IMR-90 (cell line): ENCODE results near the gene DPH3. TPM values are rescaled to one million over a fixed set of nuclear protein-coding genes. Genes with fewer than 3 reads are reported as not detected.
A peak's percentile ranks its signal among the peaks of the same experiment; 100 is the strongest.

Experiments used
- ATAC-seq: fragments of 200-7000 bp; cut with Tn5 transposase; 2 replicates; pipeline ENCODE4 v1.9.1; 2020; ENCODE audit warnings: low read depth, mild to moderate bottlenecking, moderate library complexity
- BruUV-seq: library from RNA; stranded (reverse); fragments of 400-500 nt; replicated peaks from 2 replicates; lab custom pipeline; 2021; lab: Mats Ljungman, UMichigan
- CTCF ChIA-PET: fragments of 300-600 bp; formaldehyde crosslinking; extraction: SDS; loops from one replicate; lab custom pipeline; 2021; ENCODE audit warnings: antibody characterized with exemption; lab: Yijun Ruan, JAX
- POLR2A ChIA-PET: fragments of 300-600 bp; sonication (Branson Sonifier 250); formaldehyde crosslinking; loops from one replicate; lab custom pipeline; 2022; ENCODE audit warnings: antibody characterized with exemption; ENCODE audit not compliant: unreplicated experiment; lab: Charles Lee
- DNase-seq: peaks from one replicate; pipeline ENCODE4 v3.0.0; 2013
- H2AFZ ChIP-seq: replicated peaks from 2 replicates; pipeline ENCODE3; 2013; ENCODE audit warnings: low read length, mild to moderate bottlenecking; ENCODE audit not compliant: poor library complexity
- H2AK5ac ChIP-seq: 2 replicates; pipeline ENCODE4 v1.6.1; 2013; ENCODE audit warnings: low read depth, low read length, inconsistent platforms
- H2AK9ac ChIP-seq: replicated peaks from 2 replicates; pipeline ENCODE3; 2013; ENCODE audit warnings: mild to moderate bottlenecking, low read depth, low read length, moderate library complexity; ENCODE audit not compliant: poor library complexity
- H2BK120ac ChIP-seq: 2 replicates; pipeline ENCODE4 v1.6.1; 2013; ENCODE audit warnings: low read depth, low read length, inconsistent platforms
- H2BK15ac ChIP-seq: 3 replicates; pipeline ENCODE4 v1.6.1; 2013; ENCODE audit warnings: low read depth, low read length, inconsistent platforms
- H2BK20ac ChIP-seq: 2 replicates; pipeline ENCODE4 v1.6.1; 2013; ENCODE audit warnings: low read depth, mild to moderate bottlenecking, inconsistent platforms, low read length, moderate library complexity
- H2BK5ac ChIP-seq: 2 replicates; pipeline ENCODE4 v1.6.1; 2013; ENCODE audit warnings: mild to moderate bottlenecking, low read depth, low read length, inconsistent platforms; ENCODE audit not compliant: poor library complexity, severe bottlenecking
- H3K14ac ChIP-seq: replicated peaks from 2 replicates; pipeline ENCODE4 v1.6.1; 2013; ENCODE audit warnings: low read depth, low read length, inconsistent platforms
- H3K18ac ChIP-seq: 2 replicates; pipeline ENCODE4 v1.6.1; 2013; ENCODE audit warnings: low read depth, low read length, control low read depth
- H3K23ac ChIP-seq: 2 replicates; pipeline ENCODE4 v1.6.1; 2013; ENCODE audit warnings: low read depth, low read length, inconsistent platforms
- H3K27ac ChIP-seq: 2 replicates; pipeline ENCODE4 v1.5.1; 2013; ENCODE audit warnings: mild to moderate bottlenecking, control low read depth, low read length; ENCODE audit not compliant: insufficient read depth
- H3K27me3 ChIP-seq: 2 replicates; pipeline ENCODE4 v1.6.1; 2013; ENCODE audit warnings: low read length; ENCODE audit not compliant: control insufficient read depth, insufficient read depth
- H3K36me3 ChIP-seq: 2 replicates; pipeline ENCODE4 v1.6.1; 2013; ENCODE audit warnings: low read length, mixed read lengths; ENCODE audit not compliant: control insufficient read depth, insufficient read depth
- H3K4ac ChIP-seq: 2 replicates; pipeline ENCODE4 v1.6.1; 2013; ENCODE audit warnings: low read depth, low read length, inconsistent platforms
- H3K4me1 ChIP-seq: 2 replicates; pipeline ENCODE4 v1.6.1; 2013; ENCODE audit warnings: low read length, mixed read lengths; ENCODE audit not compliant: control insufficient read depth, insufficient read depth
- H3K4me2 ChIP-seq: 2 replicates; pipeline ENCODE4 v1.6.1; 2013; ENCODE audit warnings: low read depth, mild to moderate bottlenecking, control low read depth, low read length, moderate library complexity
- H3K4me3 ChIP-seq: 2 replicates; pipeline ENCODE4 v1.5.1; 2013; ENCODE audit warnings: low read depth, mild to moderate bottlenecking, control low read depth, low read length, moderate library complexity; ENCODE audit not compliant: insufficient read depth
- H3K56ac ChIP-seq: 2 replicates; pipeline ENCODE4 v1.6.1; 2013; ENCODE audit warnings: low read length, inconsistent platforms; ENCODE audit not compliant: insufficient read depth; ENCODE audit errors: extremely low read depth
- H3K79me1 ChIP-seq, 2 experiments: 2 replicates each; pipeline ENCODE4 v1.6.1; 2013; ENCODE audit warnings: low read length in 2 of 2, inconsistent platforms in 1 of 2, low read depth in 1 of 2
- H3K9ac ChIP-seq: 2 replicates; pipeline ENCODE4 v1.6.1; 2013; ENCODE audit warnings: low read depth, low read length, control low read depth
- H3K9me1 ChIP-seq: 2 replicates; pipeline ENCODE4 v1.6.1; 2013; ENCODE audit warnings: low read length, inconsistent platforms; ENCODE audit not compliant: insufficient read depth
- H3K9me3 ChIP-seq: 2 replicates; pipeline ENCODE4 v1.6.1; 2013; ENCODE audit warnings: low read length; ENCODE audit not compliant: control insufficient read depth, insufficient read depth
- H4K20me1 ChIP-seq: 2 replicates; pipeline ENCODE4 v1.6.1; 2013; ENCODE audit warnings: low read length, inconsistent platforms; ENCODE audit not compliant: insufficient read depth
- H4K5ac ChIP-seq: 2 replicates; pipeline ENCODE4 v1.6.1; 2013; ENCODE audit warnings: mild to moderate bottlenecking, low read depth, low read length, control low read depth
- H4K8ac ChIP-seq, 2 experiments: 2 replicates each; pipeline ENCODE4 v1.6.1; 2013; ENCODE audit warnings: low read depth in 2 of 2, low read length in 2 of 2, control low read depth in 1 of 2, inconsistent platforms in 1 of 2
- H4K91ac ChIP-seq: 2 replicates; pipeline ENCODE4 v1.6.1; 2013; ENCODE audit warnings: low read depth, low read length, inconsistent platforms; ENCODE audit not compliant: insufficient read depth
- BHLHE40 ChIP-seq: fragments of 150-350 bp; IDR thresholded peaks from 2 replicates; pipeline ENCODE4 v1.6.1; 2016; ENCODE audit warnings: mild to moderate bottlenecking, low read depth, low read length
- CEBPB ChIP-seq: IDR thresholded peaks from 2 replicates; pipeline ENCODE4 v1.6.1; 2012; ENCODE audit warnings: low read depth, low read length, improper control_type of control experiment
- CHD1 ChIP-seq: IDR thresholded peaks from 2 replicates; pipeline ENCODE4 v1.6.1; 2012; ENCODE audit warnings: low read depth, low read length, improper control_type of control experiment
- FOS ChIP-seq: fragments of 150-350 bp; IDR thresholded peaks from 2 replicates; pipeline ENCODE4 v1.6.1; 2016; ENCODE audit warnings: low read depth, low read length
- MAFK ChIP-seq: IDR thresholded peaks from 2 replicates; pipeline ENCODE4 v1.6.1; 2012; ENCODE audit warnings: low read depth, low read length, improper control_type of control experiment
- MAZ ChIP-seq: IDR thresholded peaks from 2 replicates; pipeline ENCODE4 v1.6.1; 2012; ENCODE audit warnings: low read depth, mild to moderate bottlenecking, low read length, improper control_type of control experiment, moderate library complexity, borderline replicate concordance
- MXI1 ChIP-seq: IDR thresholded peaks from 2 replicates; pipeline ENCODE4 v1.6.1; 2012; ENCODE audit warnings: low read depth, mild to moderate bottlenecking, low read length, moderate library complexity, borderline replicate concordance
- NFE2L2 ChIP-seq: fragments of 150-350 bp; IDR thresholded peaks from 2 replicates; pipeline ENCODE4 v1.6.1; 2016; ENCODE audit warnings: low read depth, mild to moderate bottlenecking, low read length
- POLR2A ChIP-seq: IDR thresholded peaks from 2 replicates; pipeline ENCODE4 v1.6.1; 2012; ENCODE audit warnings: mild to moderate bottlenecking, low read depth, low read length
- RAD21 ChIP-seq: IDR thresholded peaks from 2 replicates; pipeline ENCODE4 v1.6.1; 2012; ENCODE audit warnings: low read length, improper control_type of control experiment
- RCOR1 ChIP-seq: IDR thresholded peaks from 2 replicates; pipeline ENCODE4 v1.6.1; 2012; ENCODE audit warnings: mild to moderate bottlenecking, low read length, improper control_type of control experiment; ENCODE audit not compliant: insufficient replicate concordance
- RFX5 ChIP-seq: IDR thresholded peaks from 2 replicates; pipeline ENCODE4 v1.8.0; 2012; ENCODE audit warnings: low read depth, mild to moderate bottlenecking, low read length, moderate library complexity
- SMC3 ChIP-seq: fragments of 150-350 bp; IDR thresholded peaks from 2 replicates; pipeline ENCODE4 v1.6.1; 2016; ENCODE audit warnings: low read depth, mild to moderate bottlenecking, antibody characterized with exemption, low read length, moderate library complexity
- WGBS, 2 experiments: methylation state at CpG; one replicate each; pipeline versions ENCODE4 v1.1.5 to v1.1.7; 2013; ENCODE audit warnings: missing lambda C conversion rate in 2 of 2; ENCODE audit not compliant: insufficient read length in 1 of 2; ENCODE audit errors: extremely low coverage in 2 of 2; 5-methylcytosine and 5-hydroxymethylcytosine counted together
- dilution Hi-C: fragments of 300-500 bp; cut with HindIII; formaldehyde crosslinking; loops from one replicate; pipeline ENCODE4 v1.14.3; 2018; ENCODE audit warnings: low sequenced_read_pairs; ENCODE audit not compliant: unreplicated experiment
- in situ Hi-C: fragments of 300-500 bp; cut with MboI; formaldehyde crosslinking; loops from 3 replicates; pipeline ENCODE4 v1.14.3; 2019; ENCODE audit warnings: low sequenced_read_pairs, inconsistent platforms, mixed read lengths
- intact Hi-C: fragments of 100-400 bp; cut with micrococcal nuclease; formaldehyde crosslinking; loops from 2 replicates; pipeline ENCODE4 v1.10.0; 2022
- polyA plus RNA-seq, 3 experiments: library from polyadenylated mRNA; depleted of rRNA; stranded (reverse); fragments of >200 nt; gene quantifications; 2 replicates each; pipeline ENCODE4 v1.2.3, GENCODE V29; 2012; ENCODE audit warnings: low replicate concordance in 1 of 3
- total RNA-seq: library from RNA; depleted of rRNA; stranded (reverse); fragments of >200 nt; gene quantifications from 2 replicates; pipeline ENCODE4 v1.2.3, GENCODE V29; 2012
- TF ChIP-seq, protein P1 (sequence below): fragments of 150-350 bp; IDR thresholded peaks from 2 replicates; pipeline ENCODE4 v1.6.1; 2016; ENCODE audit warnings: low read depth, mild to moderate bottlenecking, low read length, moderate library complexity, borderline replicate concordance
- TF ChIP-seq, protein P2 (sequence below): fragments of 150-350 bp; IDR thresholded peaks from 2 replicates; pipeline ENCODE4 v1.6.1; 2017; ENCODE audit warnings: mild to moderate bottlenecking, antibody characterized with exemption, low read length, low read depth
- TF ChIP-seq, protein P3 (sequence below): conservative IDR thresholded peaks from 2 replicates; pipeline ENCODE4 v1.5.1; 2012; ENCODE audit warnings: mild to moderate bottlenecking, low read depth, low read length, improper control_type of control experiment

The DPH3 gene
- total and polyA plus RNA-seq, 2 of the 4 experiments (the other 2 are of a cell fraction): 12.9 to 32.1 TPM

DNA sequence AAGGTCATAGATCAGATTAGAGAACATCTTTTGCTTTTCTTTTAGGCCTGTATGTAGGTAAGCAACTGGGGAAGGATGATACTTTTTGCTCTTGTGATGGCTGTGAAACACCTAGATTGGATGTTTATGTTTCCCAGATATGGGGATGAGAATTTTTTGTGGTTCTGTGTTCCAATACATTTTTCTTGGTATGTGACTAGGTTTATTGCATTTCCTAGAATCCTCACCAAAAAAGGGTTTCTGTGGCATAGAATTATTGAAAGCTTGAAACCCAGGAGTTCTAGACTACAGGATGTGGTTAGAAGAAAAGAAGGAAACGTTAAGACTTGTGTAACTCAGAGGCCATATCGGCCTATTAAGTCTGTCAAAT is 26.1 kb upstream of the DPH3 start:
- no peak overlapping the region for H2AK9ac ChIP-seq
- no peak overlapping the region for H2BK120ac ChIP-seq
- in situ Hi-C loops: loop anchor here (25.0 kb wide), 3 partner anchors 596 to 946 kb away; partner anchors contain the start of gene PLCL2
- H3K36me3 ChIP-seq: peaks cover under 1% of the 10 kb centered on the region; the same call in 1 of the 2 replicates
- no peak overlapping the region for H3K18ac ChIP-seq
- H3K9me1 ChIP-seq: no peaks in the 10 kb centered on the region
- H3K4me2 ChIP-seq: no peak overlapping the region
- H3K14ac ChIP-seq: no peak overlapping the region
- peaks cover 2% of the 10 kb centered on the region; the same call in 1 of the 2 replicates for H3K4me1 ChIP-seq
- H2BK15ac ChIP-seq: no peak overlapping the region
- H3K27ac ChIP-seq: no peak overlapping the region
- dilution Hi-C loops: loop anchor here (25.0 kb wide), 1 partner anchor 246 kb away; no protein-coding TSS in a partner anchor
- no peak overlapping the region; the same call in 1 of the 2 replicates for H3K9ac ChIP-seq
- POLR2A ChIA-PET: interaction anchor here (0.6 kb wide), 1 partner anchor 268 kb away, joined by 4 read pairs; no protein-coding TSS in a partner anchor
- no CpG with 5 or more reads among the region's 2 CpGs for WGBS, 2 experiments
- H4K8ac ChIP-seq: no peak overlapping the region
- no peak overlapping the region for H3K23ac ChIP-seq
- H4K5ac ChIP-seq: peak overlapping the region; percentile 7; the same call in 1 of the 2 replicates
- ATAC-seq: no peak
- no peak overlapping the region for H2BK20ac ChIP-seq
- no peak overlapping the region for H2BK5ac ChIP-seq
- no peak overlapping the region for H4K91ac ChIP-seq
- no TSS peak for BruUV-seq
- no peaks in the 10 kb centered on the region for H3K9me3 ChIP-seq
- CTCF ChIA-PET: interaction anchor here (0.6 to 2.1 kb wide), 17 partner anchors 10 to 265 kb away, joined by 3 to 18 read pairs (median 4); no protein-coding TSS in a partner anchor
- TF ChIP-seq MXI1 (no peak), CEBPB (no peak), NFE2L2 (no peak), MAZ (no peak), BHLHE40 (no peak), SMC3 (no peak), RCOR1 (no peak), CHD1 (no peak), MAFK (no peak), POLR2A (no peak), RFX5 (no peak), RAD21 (no peak), FOS (no peak)
- TF ChIP-seq, protein P1, sequence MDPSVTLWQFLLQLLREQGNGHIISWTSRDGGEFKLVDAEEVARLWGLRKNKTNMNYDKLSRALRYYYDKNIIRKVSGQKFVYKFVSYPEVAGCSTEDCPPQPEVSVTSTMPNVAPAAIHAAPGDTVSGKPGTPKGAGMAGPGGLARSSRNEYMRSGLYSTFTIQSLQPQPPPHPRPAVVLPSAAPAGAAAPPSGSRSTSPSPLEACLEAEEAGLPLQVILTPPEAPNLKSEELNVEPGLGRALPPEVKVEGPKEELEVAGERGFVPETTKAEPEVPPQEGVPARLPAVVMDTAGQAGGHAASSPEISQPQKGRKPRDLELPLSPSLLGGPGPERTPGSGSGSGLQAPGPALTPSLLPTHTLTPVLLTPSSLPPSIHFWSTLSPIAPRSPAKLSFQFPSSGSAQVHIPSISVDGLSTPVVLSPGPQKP: no peak
- TF ChIP-seq, protein P2, sequence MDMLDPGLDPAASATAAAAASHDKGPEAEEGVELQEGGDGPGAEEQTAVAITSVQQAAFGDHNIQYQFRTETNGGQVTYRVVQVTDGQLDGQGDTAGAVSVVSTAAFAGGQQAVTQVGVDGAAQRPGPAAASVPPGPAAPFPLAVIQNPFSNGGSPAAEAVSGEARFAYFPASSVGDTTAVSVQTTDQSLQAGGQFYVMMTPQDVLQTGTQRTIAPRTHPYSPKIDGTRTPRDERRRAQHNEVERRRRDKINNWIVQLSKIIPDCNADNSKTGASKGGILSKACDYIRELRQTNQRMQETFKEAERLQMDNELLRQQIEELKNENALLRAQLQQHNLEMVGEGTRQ: no peak
- TF ChIP-seq, protein P3, sequence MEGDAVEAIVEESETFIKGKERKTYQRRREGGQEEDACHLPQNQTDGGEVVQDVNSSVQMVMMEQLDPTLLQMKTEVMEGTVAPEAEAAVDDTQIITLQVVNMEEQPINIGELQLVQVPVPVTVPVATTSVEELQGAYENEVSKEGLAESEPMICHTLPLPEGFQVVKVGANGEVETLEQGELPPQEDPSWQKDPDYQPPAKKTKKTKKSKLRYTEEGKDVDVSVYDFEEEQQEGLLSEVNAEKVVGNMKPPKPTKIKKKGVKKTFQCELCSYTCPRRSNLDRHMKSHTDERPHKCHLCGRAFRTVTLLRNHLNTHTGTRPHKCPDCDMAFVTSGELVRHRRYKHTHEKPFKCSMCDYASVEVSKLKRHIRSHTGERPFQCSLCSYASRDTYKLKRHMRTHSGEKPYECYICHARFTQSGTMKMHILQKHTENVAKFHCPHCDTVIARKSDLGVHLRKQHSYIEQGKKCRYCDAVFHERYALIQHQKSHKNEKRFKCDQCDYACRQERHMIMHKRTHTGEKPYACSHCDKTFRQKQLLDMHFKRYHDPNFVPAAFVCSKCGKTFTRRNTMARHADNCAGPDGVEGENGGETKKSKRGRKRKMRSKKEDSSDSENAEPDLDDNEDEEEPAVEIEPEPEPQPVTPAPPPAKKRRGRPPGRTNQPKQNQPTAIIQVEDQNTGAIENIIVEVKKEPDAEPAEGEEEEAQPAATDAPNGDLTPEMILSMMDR: no peak
- H2AFZ ChIP-seq: no peak overlapping the region
- intact Hi-C loops: loop anchor here (1.0 kb wide), 2 partner anchors 226 to 259 kb away; no protein-coding TSS in a partner anchor
- no peak overlapping the region for H3K4ac ChIP-seq
- H3K79me1 ChIP-seq: no peaks in the 10 kb centered on the region
- no peaks in the 10 kb centered on the region for H4K20me1 ChIP-seq
- H3K27me3 ChIP-seq: no peaks in the 10 kb centered on the region
- no peak overlapping the region for H3K4me3 ChIP-seq
- no peak overlapping the region for H2AK5ac ChIP-seq
- DNase-seq: no peak
- no peak overlapping the region for H3K56ac ChIP-seq
